Femur (tissue), 1 donor: ENCODE results near the gene KCNJ3.

Experiments used
- DNase-seq: peaks from one replicate; pipeline ENCODE4 v3.0.0-alpha.2; 2017

KCNJ3 gene

DNA sequence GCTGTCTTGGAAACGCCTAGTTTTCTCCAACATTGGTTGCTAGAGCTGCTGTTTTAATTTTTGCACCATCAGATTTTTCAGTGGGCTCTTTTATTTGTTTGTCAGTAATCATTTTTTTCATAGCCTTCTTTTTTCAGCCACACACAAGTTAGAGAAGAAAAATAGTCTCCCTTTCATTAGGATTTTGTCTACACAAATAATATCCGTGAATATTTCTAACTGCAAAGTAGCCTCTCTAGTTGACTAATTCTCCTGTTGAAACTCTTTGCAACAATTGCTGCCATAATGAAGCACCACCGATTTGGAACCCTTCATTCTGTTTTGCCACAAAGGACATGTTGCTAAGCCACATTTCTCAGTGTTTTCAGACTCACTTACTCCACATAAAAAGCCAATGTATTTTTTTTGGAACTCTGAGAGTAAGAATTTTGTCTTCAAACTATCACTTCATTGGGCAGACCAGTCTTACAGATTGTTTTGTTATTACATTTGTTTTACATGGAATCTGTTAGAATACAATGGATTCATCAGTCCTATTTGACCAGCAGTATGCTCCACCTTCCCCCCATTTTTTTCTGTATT is 9.6 kb downstream of the KCNJ3 start:
- DNase-seq: no peak

DNA sequence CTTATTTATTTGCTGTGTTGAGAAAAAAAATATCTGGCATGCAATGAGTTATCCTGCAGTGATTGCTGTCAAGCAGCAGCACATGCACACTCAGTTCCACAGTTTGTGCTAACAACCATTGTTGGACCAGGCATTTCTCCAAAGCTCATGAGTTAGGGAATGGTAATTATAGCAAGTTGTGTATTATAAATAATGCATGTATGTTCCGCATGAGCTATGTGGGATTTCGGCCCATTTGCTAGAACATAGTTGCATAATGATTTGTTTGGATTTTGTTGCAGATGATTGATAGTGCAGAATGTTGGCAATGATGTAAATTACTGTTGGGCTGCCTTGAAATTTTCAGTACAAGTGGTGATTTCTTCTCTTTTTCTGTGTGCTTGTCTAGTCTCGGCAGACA is 10.7 kb downstream of the KCNJ3 start:
- no peak for DNase-seq

GRCh38 chr2:154710078-154710477 is 11.6 kb downstream of the KCNJ3 start:
- no peak for DNase-seq

GRCh38 chr2:154710685-154711084 is 12.2 kb downstream of the KCNJ3 start:
- no peak for DNase-seq

DNA sequence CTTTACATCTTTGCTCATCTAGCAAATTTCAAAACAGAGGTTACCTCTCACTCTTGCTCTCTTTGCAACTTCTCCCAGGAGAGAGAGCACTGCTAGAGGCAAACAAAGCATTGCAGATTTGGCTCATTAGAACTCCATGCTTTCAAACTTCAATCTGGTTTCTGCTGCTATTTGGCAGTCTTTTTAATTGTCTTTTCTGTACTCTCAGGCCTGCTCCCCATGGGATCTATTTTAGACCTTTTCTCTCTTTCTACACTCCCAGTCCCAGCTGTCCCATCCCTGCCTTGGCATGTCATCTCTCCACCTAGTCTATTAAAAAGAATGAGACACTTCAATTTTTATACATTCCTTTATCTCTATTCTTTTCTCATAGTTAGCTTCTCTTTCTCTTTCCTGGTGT is 15.2 kb downstream of the KCNJ3 start:
- DNase-seq: no peak

DNA sequence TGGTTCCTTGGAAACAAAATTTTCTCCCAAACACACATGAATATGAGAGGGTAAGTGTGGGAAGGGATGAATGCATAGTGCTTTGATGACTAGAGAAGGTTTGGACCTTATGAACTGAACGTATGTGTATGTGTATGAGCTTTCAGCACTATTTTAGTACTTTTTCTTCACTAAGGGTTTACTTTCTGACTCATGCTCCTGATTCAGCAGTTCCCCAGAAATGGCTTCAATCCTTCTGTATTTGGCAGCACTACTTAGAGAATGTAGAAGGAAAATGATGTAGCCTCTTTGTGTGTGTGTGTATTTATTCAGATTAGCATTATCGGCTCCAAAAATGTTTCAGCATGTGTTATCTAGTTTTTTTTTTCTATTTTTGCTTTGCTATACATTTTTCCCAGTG is 22.2 kb downstream of the KCNJ3 start:
- DNase-seq: no peak

DNA sequence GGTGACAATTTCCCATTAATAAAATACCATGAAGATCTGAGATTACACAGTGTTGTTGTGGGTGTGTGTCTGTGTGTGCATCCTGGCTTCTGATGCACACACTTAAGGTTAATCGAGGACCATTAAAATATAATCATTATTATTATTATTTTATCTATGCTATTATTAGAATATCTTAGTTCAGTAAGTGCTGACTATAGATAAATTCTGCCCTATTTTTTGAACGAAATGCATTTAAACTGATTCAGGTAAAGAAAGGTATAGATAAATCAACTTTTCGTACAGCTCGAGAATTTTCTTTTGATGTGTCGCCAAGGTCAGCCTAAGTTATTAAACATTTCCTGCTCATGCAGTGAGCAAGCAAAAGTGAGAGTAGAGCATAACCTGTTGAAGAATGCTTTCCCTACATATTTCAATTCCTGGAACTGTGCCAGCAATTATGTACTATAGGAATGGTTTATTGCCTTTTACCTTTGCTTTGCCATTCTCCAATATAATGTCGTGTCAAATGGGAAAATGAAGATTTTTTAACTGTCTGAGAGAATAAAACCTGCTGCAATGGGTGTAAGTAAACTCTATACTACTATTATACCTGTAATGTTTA is 25.8 kb downstream of the KCNJ3 start:
- DNase-seq: no peak

DNA sequence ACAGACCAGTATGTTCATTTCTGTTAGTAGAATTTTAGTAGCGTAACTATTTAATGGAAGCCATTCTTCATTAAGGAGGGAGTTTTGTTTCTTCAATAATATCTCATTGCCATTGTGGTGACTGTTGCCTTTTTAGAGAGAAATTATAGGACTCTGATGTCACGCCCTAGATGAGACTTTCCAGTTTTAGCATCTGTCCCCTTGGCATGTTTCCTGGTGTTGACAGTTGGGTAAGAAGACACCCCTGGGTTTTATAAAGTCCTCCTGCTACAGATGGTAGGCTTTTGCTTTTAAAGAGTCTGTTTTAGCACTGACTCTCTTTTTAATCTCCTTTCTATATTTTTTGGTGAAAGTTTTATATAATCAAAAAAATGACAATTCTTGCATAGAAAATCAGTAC is 41.9 kb downstream of the KCNJ3 start:
- DNase-seq: peak; percentile 41

DNA sequence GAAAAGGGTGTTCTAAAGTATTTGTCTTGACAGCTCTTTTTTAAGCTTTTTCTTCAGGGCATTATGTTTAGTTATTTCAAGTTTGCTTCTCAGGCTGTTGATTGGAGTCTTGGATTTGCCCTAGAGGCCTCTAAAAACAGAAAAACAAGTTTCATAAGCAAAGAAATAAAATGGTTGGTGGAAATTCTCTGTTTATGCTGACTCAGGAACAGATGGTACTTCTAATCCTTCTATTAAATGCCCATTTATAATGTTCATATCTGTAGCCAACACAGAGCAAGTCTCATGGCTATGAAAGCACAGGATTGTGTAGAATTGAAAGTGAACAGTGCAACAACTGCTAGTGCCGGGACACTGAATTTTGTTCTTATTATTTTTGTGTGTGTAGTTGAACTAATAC is 60.4 kb downstream of the KCNJ3 start:
- DNase-seq: no peak

DNA sequence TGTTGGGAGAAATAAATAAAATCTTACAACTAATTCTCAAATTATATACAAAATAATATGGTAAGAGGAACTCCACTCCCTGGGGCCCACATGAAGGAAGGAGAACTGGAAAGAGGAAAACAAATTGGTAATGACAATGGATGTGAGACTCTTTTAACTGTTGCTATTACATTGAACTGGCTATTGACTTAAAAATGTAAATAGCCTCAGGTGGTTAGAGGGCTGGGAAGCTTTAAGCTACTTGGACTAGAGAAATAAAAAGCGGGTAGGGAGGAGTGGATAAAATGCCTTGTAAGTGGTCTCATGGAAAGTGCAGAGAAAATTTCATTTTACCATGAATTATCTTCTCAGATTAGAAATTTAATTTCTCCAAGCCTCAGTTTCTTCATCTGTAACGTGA is 64.1 kb downstream of the KCNJ3 start:
- DNase-seq: no peak

GRCh38 chr2:154771664-154772284 is 73.3 kb downstream of the KCNJ3 start:
- DNase-seq: no peak

DNA sequence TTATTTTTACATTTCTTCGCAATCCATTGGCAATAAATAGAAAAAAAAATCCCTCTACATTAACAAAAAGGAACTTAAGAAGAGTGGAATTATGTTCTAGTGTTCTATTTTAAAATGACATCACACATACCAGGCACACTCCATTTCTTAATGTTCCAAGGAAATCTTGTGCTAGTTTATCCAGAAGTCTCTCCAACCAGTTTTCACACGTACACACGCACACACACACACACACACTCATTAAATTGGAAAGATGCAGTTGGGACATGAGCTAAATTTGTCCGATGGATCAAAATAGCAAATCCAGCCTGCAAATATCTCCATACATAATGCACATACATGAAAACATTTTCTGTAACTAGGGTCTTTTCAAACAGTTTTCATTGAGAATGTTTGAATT is 78.3 kb downstream of the KCNJ3 start:
- no peak for DNase-seq

- no peak for DNase-seq
Observed at GRCh38 chr2:154794406-154794805, 95.9 kb downstream of the KCNJ3 start.

GRCh38 chr2:154795651-154796050 is 97.2 kb downstream of the KCNJ3 start:
- no peak for DNase-seq

GRCh38 chr2:154804451-154804850 is 106.0 kb downstream of the KCNJ3 start:
- DNase-seq: no peak

DNA sequence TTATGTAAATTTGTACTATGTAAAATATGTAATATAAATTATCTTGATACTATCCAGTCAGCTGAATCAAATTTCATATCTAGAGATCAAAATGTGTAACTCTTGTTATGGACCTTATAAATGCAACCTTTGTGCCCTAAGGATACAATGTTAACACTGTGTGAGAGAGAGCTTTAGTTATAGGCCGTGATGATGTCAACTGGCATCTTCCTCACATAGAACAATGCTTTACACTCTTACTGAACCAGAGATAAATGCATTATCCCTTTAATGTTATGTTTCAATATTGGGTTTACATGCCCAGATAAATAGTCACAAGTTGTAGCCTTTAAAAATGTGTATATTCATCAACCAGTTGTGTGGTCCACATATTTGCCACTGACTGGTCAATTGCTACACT is 115.1 kb downstream of the KCNJ3 start:
- no peak for DNase-seq

- DNase-seq: no peak
Observed at GRCh38 chr2:154814856-154815255, 116.4 kb downstream of the KCNJ3 start.

DNA sequence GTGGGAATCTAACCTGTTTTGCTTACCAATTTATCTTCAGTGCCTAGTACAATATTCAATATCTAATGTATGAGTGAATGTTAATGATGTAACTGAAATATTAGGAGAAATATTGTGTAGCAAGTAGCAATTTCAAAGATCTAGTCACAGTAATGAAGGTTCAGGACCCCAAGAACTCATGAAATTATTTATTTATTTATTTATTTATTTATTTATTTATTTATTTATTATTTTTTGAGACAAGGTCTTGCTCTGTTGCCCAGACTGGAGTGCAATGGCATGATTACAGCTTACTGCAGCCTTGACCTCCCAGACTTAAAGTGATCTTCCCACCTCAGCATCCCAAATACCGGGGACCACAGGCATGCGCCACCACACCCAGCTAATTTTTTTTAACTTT is 126.9 kb downstream of the KCNJ3 start:
- DNase-seq: no peak

- DNase-seq: no peak
Observed at GRCh38 chr2:154826827-154827226, 128.3 kb downstream of the KCNJ3 start.

DNA sequence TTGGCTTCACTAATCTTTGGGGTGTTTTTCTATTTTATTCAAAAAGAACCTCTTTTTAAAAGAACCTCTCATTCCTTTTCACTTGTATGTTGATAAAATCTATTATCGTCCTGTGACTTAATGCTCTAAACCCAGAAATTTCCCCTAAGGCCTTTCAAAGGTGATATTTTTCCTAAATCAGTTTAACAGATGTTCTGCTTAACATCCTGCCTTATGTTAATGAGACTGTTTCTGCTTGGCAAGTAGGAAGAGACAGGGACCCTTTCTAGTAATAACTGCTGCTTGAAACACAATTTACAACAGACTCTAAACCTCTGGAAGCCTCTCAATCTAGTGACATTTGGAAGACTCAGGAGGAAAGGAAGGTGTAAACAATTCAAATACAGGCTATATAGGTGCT is 128.8 kb downstream of the KCNJ3 start:
- DNase-seq: no peak

GRCh38 chr2:154832711-154833110 is 134.2 kb downstream of the KCNJ3 start:
- no peak for DNase-seq

DNA sequence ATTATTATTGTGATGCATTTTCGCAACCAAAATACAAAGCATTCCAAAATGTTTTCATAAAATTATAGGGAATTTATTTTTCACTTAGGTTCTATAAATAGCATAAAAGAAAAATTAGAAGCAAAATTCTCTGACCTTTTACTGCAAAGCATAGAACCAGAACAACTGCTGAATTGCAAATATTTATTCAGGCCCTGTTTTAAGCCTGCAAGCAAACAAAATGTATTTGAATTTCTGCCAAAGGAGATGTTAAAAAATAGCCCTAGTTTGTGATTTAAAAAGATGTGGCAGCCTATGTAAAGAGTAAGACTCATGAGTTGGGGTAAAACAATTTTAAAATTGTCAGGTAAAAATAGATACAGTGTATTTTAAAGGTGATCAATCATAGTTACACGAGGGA is 138.1 kb downstream of the KCNJ3 start:
- no peak for DNase-seq

- no peak for DNase-seq
Observed at GRCh38 chr2:154837035-154837434, 138.5 kb downstream of the KCNJ3 start.

DNA sequence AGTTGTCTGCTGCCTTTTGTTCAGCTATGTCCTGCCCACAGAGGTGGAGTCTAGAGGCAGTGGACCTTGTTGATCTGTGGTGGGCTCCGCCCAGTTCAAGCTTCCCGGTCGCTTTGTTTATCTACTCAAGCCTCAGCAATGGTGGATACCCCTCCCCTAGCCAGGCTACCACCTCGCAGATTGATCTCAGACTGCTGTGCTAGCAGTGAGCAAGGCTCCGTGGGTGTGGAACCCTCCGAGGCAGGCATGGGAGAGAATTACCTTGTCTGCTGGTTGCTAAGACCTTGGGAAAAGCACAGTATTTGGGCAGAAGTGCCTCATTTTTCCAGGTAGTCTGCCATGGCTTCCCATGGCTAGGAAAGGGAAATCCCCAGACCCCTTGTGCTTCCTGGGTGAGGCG is 146.0 kb downstream of the KCNJ3 start:
- no peak for DNase-seq

DNA sequence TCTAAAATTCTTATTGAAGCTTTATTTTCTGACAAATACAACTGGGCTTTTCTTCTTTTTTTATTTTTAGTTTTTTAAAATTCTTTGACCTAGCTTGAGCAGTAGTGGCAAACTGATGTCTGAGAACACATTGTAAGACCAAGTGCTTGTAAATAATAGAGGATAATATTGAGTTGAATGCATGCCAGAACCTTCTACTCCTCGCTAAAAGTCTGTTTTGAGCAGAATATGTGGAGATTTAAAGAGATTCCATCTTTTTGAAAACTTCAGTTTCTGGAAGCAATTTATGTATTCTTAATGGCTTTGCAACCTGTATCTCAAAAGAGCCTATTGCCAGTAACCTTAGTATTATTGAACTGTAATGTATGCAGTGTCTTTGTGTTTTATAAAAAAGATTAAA is 148.3 kb downstream of the KCNJ3 start:
- DNase-seq: no peak
